ENCODE data around the gene PTPRT. TPM values are rescaled to one million over a fixed set of nuclear protein-coding genes. Genes with fewer than 3 reads are reported as not detected.

The PTPRT gene
- total and polyA plus RNA-seq, 2 of the 4 experiments (the other 2 are of a cell fraction), result not detected

DNA sequence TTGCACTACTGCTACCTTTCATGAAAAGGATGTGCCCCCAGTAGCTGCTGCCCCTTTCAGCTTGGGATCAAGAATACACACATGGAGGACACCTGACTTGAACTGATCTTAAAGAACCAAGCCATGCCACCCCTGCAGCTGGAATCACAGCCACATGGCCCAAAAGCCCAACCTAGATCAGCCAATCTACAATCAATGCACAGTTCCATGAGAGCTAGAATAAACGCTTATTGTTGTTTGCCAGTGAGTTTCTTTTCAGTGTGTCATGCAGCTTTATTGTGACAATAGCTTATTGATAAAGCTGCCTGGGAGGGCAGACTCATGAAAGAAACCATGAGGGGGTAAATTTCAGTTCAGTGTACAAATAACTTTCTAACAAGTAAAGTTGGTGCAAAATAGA lies 397.7 kb downstream of the PTPRT start:
- H2BK20ac ChIP-seq (ENCODE audit: low read depth, low read length), result no peak overlapping the region
- intact Hi-C loops (cut with micrococcal nuclease), result no loop called here
- no peak overlapping the region for H3K27ac ChIP-seq (ENCODE audit: insufficient read depth, low read length)
- H4K5ac ChIP-seq (ENCODE audit: low read depth, low read length), result no peak overlapping the region
- dilution Hi-C loops (cut with HindIII; ENCODE audit: low sequenced_read_pairs, unreplicated experiment), result no loop called here
- H3K56ac ChIP-seq (ENCODE audit: extremely low read depth, insufficient read depth, low read length), result no peak overlapping the region
- H3K4me3 ChIP-seq (ENCODE audit: insufficient read depth, low read depth, low read length), result no peak overlapping the region
- H4K20me1 ChIP-seq (ENCODE audit: insufficient read depth, low read length), result no peaks in the 10 kb centered on the region
- no peaks in the 10 kb centered on the region for H3K36me3 ChIP-seq (ENCODE audit: control insufficient read depth, insufficient read depth, low read length)
- TF ChIP-seq, protein P1, sequence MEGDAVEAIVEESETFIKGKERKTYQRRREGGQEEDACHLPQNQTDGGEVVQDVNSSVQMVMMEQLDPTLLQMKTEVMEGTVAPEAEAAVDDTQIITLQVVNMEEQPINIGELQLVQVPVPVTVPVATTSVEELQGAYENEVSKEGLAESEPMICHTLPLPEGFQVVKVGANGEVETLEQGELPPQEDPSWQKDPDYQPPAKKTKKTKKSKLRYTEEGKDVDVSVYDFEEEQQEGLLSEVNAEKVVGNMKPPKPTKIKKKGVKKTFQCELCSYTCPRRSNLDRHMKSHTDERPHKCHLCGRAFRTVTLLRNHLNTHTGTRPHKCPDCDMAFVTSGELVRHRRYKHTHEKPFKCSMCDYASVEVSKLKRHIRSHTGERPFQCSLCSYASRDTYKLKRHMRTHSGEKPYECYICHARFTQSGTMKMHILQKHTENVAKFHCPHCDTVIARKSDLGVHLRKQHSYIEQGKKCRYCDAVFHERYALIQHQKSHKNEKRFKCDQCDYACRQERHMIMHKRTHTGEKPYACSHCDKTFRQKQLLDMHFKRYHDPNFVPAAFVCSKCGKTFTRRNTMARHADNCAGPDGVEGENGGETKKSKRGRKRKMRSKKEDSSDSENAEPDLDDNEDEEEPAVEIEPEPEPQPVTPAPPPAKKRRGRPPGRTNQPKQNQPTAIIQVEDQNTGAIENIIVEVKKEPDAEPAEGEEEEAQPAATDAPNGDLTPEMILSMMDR (conservative IDR thresholded peaks at IDR 0.05; ENCODE audit: low read depth, low read length), result no peak
- no peak for TF ChIP-seq BHLHE40 (IDR thresholded peaks at IDR 0.05; ENCODE audit: low read depth, low read length)
- TF ChIP-seq FOS (IDR thresholded peaks at IDR 0.05; ENCODE audit: low read depth, low read length), result no peak
- TF ChIP-seq, protein P2, sequence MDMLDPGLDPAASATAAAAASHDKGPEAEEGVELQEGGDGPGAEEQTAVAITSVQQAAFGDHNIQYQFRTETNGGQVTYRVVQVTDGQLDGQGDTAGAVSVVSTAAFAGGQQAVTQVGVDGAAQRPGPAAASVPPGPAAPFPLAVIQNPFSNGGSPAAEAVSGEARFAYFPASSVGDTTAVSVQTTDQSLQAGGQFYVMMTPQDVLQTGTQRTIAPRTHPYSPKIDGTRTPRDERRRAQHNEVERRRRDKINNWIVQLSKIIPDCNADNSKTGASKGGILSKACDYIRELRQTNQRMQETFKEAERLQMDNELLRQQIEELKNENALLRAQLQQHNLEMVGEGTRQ (IDR thresholded peaks at IDR 0.05; ENCODE audit: low read depth, low read length), result no peak
- TF ChIP-seq POLR2A (IDR thresholded peaks at IDR 0.05; ENCODE audit: low read depth, low read length), result no peak
- TF ChIP-seq MAFK (IDR thresholded peaks at IDR 0.05; ENCODE audit: low read depth, low read length), result no peak
- TF ChIP-seq SMC3 (IDR thresholded peaks at IDR 0.05; ENCODE audit: low read depth, low read length), result no peak
- no peak for TF ChIP-seq RAD21 (IDR thresholded peaks at IDR 0.05; ENCODE audit: low read length)
- TF ChIP-seq RFX5 (IDR thresholded peaks at IDR 0.05; ENCODE audit: low read depth, low read length), result no peak
- TF ChIP-seq CEBPB (IDR thresholded peaks at IDR 0.05; ENCODE audit: low read depth, low read length), result no peak
- TF ChIP-seq CHD1 (IDR thresholded peaks at IDR 0.05; ENCODE audit: low read depth, low read length), result no peak
- TF ChIP-seq, protein P3, sequence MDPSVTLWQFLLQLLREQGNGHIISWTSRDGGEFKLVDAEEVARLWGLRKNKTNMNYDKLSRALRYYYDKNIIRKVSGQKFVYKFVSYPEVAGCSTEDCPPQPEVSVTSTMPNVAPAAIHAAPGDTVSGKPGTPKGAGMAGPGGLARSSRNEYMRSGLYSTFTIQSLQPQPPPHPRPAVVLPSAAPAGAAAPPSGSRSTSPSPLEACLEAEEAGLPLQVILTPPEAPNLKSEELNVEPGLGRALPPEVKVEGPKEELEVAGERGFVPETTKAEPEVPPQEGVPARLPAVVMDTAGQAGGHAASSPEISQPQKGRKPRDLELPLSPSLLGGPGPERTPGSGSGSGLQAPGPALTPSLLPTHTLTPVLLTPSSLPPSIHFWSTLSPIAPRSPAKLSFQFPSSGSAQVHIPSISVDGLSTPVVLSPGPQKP (IDR thresholded peaks at IDR 0.05; ENCODE audit: borderline replicate concordance, low read depth, low read length), result no peak
- no peak for TF ChIP-seq RCOR1 (IDR thresholded peaks at IDR 0.05; ENCODE audit: insufficient replicate concordance, low read length)
- TF ChIP-seq MAZ (IDR thresholded peaks at IDR 0.05; ENCODE audit: borderline replicate concordance, low read depth, low read length), result no peak
- no peak for TF ChIP-seq MXI1 (IDR thresholded peaks at IDR 0.05; ENCODE audit: borderline replicate concordance, low read depth, low read length)
- no peak for TF ChIP-seq NFE2L2 (IDR thresholded peaks at IDR 0.05; ENCODE audit: low read depth, low read length)
- no peak overlapping the region for H2BK120ac ChIP-seq (ENCODE audit: low read depth, low read length)
- H2AFZ ChIP-seq (replicated peaks; ENCODE audit: low read length, poor library complexity), result no peak overlapping the region
- H2AK9ac ChIP-seq (replicated peaks; ENCODE audit: low read depth, low read length, poor library complexity), result no peak overlapping the region
- H3K4me2 ChIP-seq (ENCODE audit: low read depth, low read length), result no peak overlapping the region
- ATAC-seq (ENCODE audit: low read depth) (no peak), DNase-seq (no peak)
- H3K9ac ChIP-seq (ENCODE audit: low read depth, low read length), result no peak overlapping the region
- no TSS peak for BruUV-seq (replicated peaks)
- no peak overlapping the region for H3K23ac ChIP-seq (ENCODE audit: low read depth, low read length)
- ChIA-PET POLR2A (ENCODE audit: unreplicated experiment) (no interaction called here), CTCF (no interaction called here)
- H3K14ac ChIP-seq (replicated peaks; ENCODE audit: low read depth, low read length), result no peak overlapping the region
- H3K27me3 ChIP-seq (ENCODE audit: control insufficient read depth, insufficient read depth, low read length), result no peaks in the 10 kb centered on the region
- H3K4ac ChIP-seq (ENCODE audit: low read depth, low read length), result no peak overlapping the region
- in situ Hi-C loops (cut with MboI; ENCODE audit: low sequenced_read_pairs), result no loop called here
- no peaks in the 10 kb centered on the region for H3K79me1 ChIP-seq (ENCODE audit: low read depth in 1 of 2, low read length in 2 of 2)
- no CpG with 5 or more reads among the region's 1 CpG for WGBS, 2 experiments (ENCODE audit: extremely low coverage in 2 of 2, insufficient read length in 1 of 2)
- no peaks in the 10 kb centered on the region for H3K9me1 ChIP-seq (ENCODE audit: insufficient read depth, low read length)
- no peak overlapping the region for H3K18ac ChIP-seq (ENCODE audit: low read depth, low read length)
- H3K4me1 ChIP-seq (ENCODE audit: control insufficient read depth, insufficient read depth, low read length), result no peaks in the 10 kb centered on the region
- no peak overlapping the region for H2BK15ac ChIP-seq (ENCODE audit: low read depth, low read length)
- peaks cover 21% of the 10 kb centered on the region for H3K9me3 ChIP-seq (ENCODE audit: control insufficient read depth, insufficient read depth, low read length)
- H2BK5ac ChIP-seq (ENCODE audit: low read depth, low read length, poor library complexity, severe bottlenecking), result no peak overlapping the region
- no peak overlapping the region for H4K91ac ChIP-seq (ENCODE audit: insufficient read depth, low read depth, low read length)
- H4K8ac ChIP-seq (ENCODE audit: low read depth in 2 of 2, low read length in 2 of 2), result no peak overlapping the region
- H2AK5ac ChIP-seq (ENCODE audit: low read depth, low read length), result no peak overlapping the region

All from IMR-90 (cell line).